ENCODE results near the gene LAMB4. TPM values are rescaled to one million over a fixed set of nuclear protein-coding genes. Genes with fewer than 3 reads are reported as not detected.

LAMB4 gene
- total and polyA plus RNA-seq, 2 experiments from 2014 or later, result not detected

DNA sequence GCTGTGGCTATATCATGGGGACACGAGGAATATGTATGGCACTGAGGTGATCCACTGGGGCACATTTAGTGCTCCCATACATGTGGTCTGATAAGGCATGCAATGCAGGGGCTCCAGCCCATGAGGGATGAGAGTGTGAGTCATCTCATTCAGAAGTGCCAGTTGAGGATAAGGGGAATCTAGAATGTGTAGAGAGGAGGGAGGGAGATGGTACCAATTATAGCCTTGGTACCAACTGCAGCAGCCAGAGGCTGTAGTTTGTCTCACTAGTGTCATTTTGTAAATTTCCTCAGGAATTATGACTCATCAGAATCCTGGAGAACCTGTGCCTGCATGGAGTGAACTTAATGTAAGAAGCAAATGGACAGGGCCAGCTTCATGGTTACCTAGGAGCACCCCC, 46.2 kb downstream of the LAMB4 start:
- H3K4me1 Mint-ChIP-seq, result peaks cover 6% of the 10 kb centered on the region

DNA sequence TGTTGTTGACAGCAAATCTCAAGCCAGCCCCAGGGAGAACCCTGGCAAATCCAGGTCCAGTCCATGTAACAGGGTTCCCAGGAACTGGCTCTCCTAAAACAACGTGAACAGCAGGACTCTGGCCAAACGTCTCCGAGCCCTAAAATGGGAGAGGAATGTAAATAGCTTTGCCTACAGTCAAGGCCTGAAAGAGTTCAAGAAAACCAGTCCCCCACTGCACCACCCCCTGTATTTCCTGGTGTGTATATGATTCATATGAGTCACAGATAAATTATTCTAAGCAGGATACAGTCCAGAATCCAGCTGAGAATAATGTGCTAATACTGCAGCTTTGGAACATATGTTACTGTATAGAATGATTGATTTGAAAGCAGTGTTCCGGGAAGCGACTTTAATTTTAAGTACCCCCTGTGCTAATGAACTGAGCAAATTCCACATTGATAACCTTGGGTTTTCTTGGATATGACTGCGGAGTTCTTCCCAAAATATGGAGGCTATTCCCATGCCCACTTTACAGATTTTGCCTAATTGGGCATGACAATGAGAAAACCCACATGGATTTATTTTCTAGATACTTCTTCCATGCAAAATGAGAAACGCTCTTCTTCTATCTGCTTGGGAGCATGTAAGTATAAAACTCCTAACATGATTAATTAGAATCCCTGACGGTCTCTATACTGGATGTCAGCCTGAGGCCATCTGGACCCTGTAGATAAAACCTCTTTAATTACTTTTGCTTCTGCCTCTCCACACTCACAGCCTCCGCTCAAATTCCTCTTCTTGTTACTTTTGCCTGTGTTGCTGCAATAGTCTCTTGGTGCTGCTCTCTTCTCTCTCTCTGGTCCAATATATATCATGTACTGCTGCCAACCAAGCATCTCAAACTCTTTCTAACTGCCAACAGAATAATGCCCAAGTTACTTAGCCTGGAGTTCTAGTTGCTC, 50.2 kb downstream of the LAMB4 start:
- no peaks in the 10 kb centered on the region for H3K79me2 ChIP-seq (replicated peaks; ENCODE audit: insufficient read depth)
- H3K9me3 Mint-ChIP-seq, result peaks cover 9% of the 10 kb centered on the region; the same call in 2 of the 3 replicates
- H3K4me3 ChIP-seq, result no peak overlapping the region
- H3K27me3 ChIP-seq (ENCODE audit: insufficient read depth), result no peaks in the 10 kb centered on the region
- H4K20me1 ChIP-seq (replicated peaks; ENCODE audit: insufficient read depth), result no peaks in the 10 kb centered on the region
- H3K4me2 ChIP-seq, result no peak overlapping the region
- no peaks in the 10 kb centered on the region for H3K36me3 ChIP-seq (ENCODE audit: insufficient read depth)
- no peaks in the 10 kb centered on the region for H3F3A ChIP-seq (replicated peaks; ENCODE audit: low read depth)
- peaks cover 12% of the 10 kb centered on the region for H3K4me1 ChIP-seq (ENCODE audit: insufficient read depth)
- H3K9me2 ChIP-seq (ENCODE audit: insufficient read depth), result peaks cover 7% of the 10 kb centered on the region; the same call in 1 of the 2 replicates
- DNase-seq (ENCODE audit: low spot score) (no peak), ATAC-seq (no peak)
- H3K27ac Mint-ChIP-seq, result no peak overlapping the region
- no peak overlapping the region for H3K27ac ChIP-seq (ENCODE audit: low read depth)
- peaks cover 9% of the 10 kb centered on the region for H3K4me1 Mint-ChIP-seq
- peak overlapping the region; percentile 83; the same call in 1 of the 2 replicates for H2AFZ ChIP-seq
- H3K36me3 Mint-ChIP-seq (ENCODE audit: low read depth), result peaks cover 7% of the 10 kb centered on the region; the same call in 1 of the 3 replicates
- H3K27me3 Mint-ChIP-seq (ENCODE audit: insufficient read depth, low read depth, poor library complexity), result peaks cover 4% of the 10 kb centered on the region
- H3K4me3 Mint-ChIP-seq, result no peak overlapping the region
- TF ChIP-seq, protein P1, sequence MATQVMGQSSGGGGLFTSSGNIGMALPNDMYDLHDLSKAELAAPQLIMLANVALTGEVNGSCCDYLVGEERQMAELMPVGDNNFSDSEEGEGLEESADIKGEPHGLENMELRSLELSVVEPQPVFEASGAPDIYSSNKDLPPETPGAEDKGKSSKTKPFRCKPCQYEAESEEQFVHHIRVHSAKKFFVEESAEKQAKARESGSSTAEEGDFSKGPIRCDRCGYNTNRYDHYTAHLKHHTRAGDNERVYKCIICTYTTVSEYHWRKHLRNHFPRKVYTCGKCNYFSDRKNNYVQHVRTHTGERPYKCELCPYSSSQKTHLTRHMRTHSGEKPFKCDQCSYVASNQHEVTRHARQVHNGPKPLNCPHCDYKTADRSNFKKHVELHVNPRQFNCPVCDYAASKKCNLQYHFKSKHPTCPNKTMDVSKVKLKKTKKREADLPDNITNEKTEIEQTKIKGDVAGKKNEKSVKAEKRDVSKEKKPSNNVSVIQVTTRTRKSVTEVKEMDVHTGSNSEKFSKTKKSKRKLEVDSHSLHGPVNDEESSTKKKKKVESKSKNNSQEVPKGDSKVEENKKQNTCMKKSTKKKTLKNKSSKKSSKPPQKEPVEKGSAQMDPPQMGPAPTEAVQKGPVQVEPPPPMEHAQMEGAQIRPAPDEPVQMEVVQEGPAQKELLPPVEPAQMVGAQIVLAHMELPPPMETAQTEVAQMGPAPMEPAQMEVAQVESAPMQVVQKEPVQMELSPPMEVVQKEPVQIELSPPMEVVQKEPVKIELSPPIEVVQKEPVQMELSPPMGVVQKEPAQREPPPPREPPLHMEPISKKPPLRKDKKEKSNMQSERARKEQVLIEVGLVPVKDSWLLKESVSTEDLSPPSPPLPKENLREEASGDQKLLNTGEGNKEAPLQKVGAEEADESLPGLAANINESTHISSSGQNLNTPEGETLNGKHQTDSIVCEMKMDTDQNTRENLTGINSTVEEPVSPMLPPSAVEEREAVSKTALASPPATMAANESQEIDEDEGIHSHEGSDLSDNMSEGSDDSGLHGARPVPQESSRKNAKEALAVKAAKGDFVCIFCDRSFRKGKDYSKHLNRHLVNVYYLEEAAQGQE (IDR thresholded peaks at IDR 0.05; ENCODE audit: unreplicated experiment), result no peak
- TF ChIP-seq EZH2 (IDR thresholded peaks at IDR 0.05; ENCODE audit: low read depth, unreplicated experiment) (no peak), STAT1 (IDR thresholded peaks at IDR 0.05; ENCODE audit: unreplicated experiment) (no peak)
- TF ChIP-seq, protein P2, sequence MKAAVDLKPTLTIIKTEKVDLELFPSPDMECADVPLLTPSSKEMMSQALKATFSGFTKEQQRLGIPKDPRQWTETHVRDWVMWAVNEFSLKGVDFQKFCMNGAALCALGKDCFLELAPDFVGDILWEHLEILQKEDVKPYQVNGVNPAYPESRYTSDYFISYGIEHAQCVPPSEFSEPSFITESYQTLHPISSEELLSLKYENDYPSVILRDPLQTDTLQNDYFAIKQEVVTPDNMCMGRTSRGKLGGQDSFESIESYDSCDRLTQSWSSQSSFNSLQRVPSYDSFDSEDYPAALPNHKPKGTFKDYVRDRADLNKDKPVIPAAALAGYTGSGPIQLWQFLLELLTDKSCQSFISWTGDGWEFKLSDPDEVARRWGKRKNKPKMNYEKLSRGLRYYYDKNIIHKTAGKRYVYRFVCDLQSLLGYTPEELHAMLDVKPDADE (IDR thresholded peaks at IDR 0.05), result no peak

More for the DNA sequence above, 46.2 kb downstream of the LAMB4 start:
- no peak overlapping the region for H3K27ac Mint-ChIP-seq
- no peaks in the 10 kb centered on the region for H4K20me1 ChIP-seq (replicated peaks; ENCODE audit: insufficient read depth)
- H3K27ac ChIP-seq (ENCODE audit: low read depth), result no peak overlapping the region
- no peaks in the 10 kb centered on the region for H3K27me3 ChIP-seq (ENCODE audit: insufficient read depth)
- peaks cover 2% of the 10 kb centered on the region for H3K27me3 Mint-ChIP-seq (ENCODE audit: insufficient read depth, low read depth, poor library complexity)
- H3K9me3 Mint-ChIP-seq, result peaks cover 9% of the 10 kb centered on the region; the same call in 2 of the 3 replicates
- no peaks in the 10 kb centered on the region for H3F3A ChIP-seq (replicated peaks; ENCODE audit: low read depth)
- peaks cover 9% of the 10 kb centered on the region; the same call in 1 of the 2 replicates for H3K4me1 ChIP-seq (ENCODE audit: insufficient read depth)
- peaks cover 7% of the 10 kb centered on the region; the same call in 1 of the 3 replicates for H3K36me3 Mint-ChIP-seq (ENCODE audit: low read depth)
- H3K4me3 ChIP-seq, result no peak overlapping the region
- ATAC-seq (no peak), DNase-seq (ENCODE audit: low spot score) (no peak)
- peaks cover 7% of the 10 kb centered on the region; the same call in 1 of the 2 replicates for H3K9me2 ChIP-seq (ENCODE audit: insufficient read depth)
- TF ChIP-seq, protein P3, sequence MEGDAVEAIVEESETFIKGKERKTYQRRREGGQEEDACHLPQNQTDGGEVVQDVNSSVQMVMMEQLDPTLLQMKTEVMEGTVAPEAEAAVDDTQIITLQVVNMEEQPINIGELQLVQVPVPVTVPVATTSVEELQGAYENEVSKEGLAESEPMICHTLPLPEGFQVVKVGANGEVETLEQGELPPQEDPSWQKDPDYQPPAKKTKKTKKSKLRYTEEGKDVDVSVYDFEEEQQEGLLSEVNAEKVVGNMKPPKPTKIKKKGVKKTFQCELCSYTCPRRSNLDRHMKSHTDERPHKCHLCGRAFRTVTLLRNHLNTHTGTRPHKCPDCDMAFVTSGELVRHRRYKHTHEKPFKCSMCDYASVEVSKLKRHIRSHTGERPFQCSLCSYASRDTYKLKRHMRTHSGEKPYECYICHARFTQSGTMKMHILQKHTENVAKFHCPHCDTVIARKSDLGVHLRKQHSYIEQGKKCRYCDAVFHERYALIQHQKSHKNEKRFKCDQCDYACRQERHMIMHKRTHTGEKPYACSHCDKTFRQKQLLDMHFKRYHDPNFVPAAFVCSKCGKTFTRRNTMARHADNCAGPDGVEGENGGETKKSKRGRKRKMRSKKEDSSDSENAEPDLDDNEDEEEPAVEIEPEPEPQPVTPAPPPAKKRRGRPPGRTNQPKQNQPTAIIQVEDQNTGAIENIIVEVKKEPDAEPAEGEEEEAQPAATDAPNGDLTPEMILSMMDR (conservative IDR thresholded peaks at IDR 0.05; ENCODE audit: low read depth in 2 of 2), result no peak
- no peaks in the 10 kb centered on the region for H3K36me3 ChIP-seq (ENCODE audit: insufficient read depth)
- no peaks in the 10 kb centered on the region for H3K79me2 ChIP-seq (replicated peaks; ENCODE audit: insufficient read depth)
- H2AFZ ChIP-seq, result no peak overlapping the region
- H3K4me2 ChIP-seq, result no peak overlapping the region
- no peak overlapping the region for H3K4me3 Mint-ChIP-seq

Data from GM23338 (cell line).